Smooth muscle cell (in vitro differentiated cells): ENCODE results near the gene MIEF2. TPM values are rescaled to one million over a fixed set of nuclear protein-coding genes. Genes with fewer than 3 reads are reported as not detected.

Experiments
- DNase-seq: peaks from one replicate; lab custom pipeline; 2025; ENCODE audit not compliant: unreplicated experiment; lab: John Stamatoyannopoulos, UW
- H2AFZ ChIP-seq: fragments of 200-600 bp; sonication (generic); 2 replicates; pipeline ENCODE4 v1.6.0; 2016; ENCODE audit warnings: antibody characterized with exemption, low read depth, mild to moderate bottlenecking
- H3F3A ChIP-seq: fragments of 200-600 bp; sonication (generic); 2 replicates; pipeline ENCODE4 v1.6.0; 2017; ENCODE audit warnings: antibody characterized with exemption, low read depth
- H3K27ac ChIP-seq: fragments of 200-600 bp; sonication (generic); 2 replicates; pipeline ENCODE4 v1.5.1; 2016; ENCODE audit warnings: low read depth, mild to moderate bottlenecking
- H3K27me3 ChIP-seq: fragments of 200-600 bp; sonication (generic); 2 replicates; pipeline ENCODE4 v1.6.1; 2016; ENCODE audit warnings: low read depth, mild to moderate bottlenecking
- H3K36me3 ChIP-seq: fragments of 200-600 bp; sonication (generic); 2 replicates; pipeline ENCODE4 v1.5.1; 2016; ENCODE audit warnings: low read depth
- H3K4me1 ChIP-seq: fragments of 200-600 bp; sonication (generic); 2 replicates; pipeline ENCODE4 v1.5.1; 2016; ENCODE audit warnings: low read depth
- H3K4me2 ChIP-seq: fragments of 200-600 bp; sonication (generic); 2 replicates; pipeline ENCODE4 v1.6.0; 2016; ENCODE audit warnings: mild to moderate bottlenecking
- H3K4me3 ChIP-seq: fragments of 200-600 bp; sonication (generic); 2 replicates; pipeline ENCODE4 v1.5.1; 2016; ENCODE audit warnings: mild to moderate bottlenecking
- H3K79me2 ChIP-seq: fragments of 200-600 bp; sonication (generic); 2 replicates; pipeline ENCODE4 v1.6.0; 2016; ENCODE audit warnings: low read depth, mild to moderate bottlenecking
- H3K9ac ChIP-seq: fragments of 200-600 bp; sonication (generic); 2 replicates; pipeline ENCODE4 v1.6.0; 2016; ENCODE audit warnings: low read depth
- H3K9me3 ChIP-seq: fragments of 200-600 bp; sonication (generic); replicated peaks from 2 replicates; pipeline ENCODE4 v1.5.1; 2016; ENCODE audit warnings: low read depth
- H4K20me1 ChIP-seq: fragments of 200-600 bp; sonication (generic); 2 replicates; pipeline ENCODE4 v1.6.0; 2016; ENCODE audit warnings: low read depth
- WGBS: methylation state at CpG from one replicate; pipeline ENCODE4 v1.1.7; 2016; ENCODE audit warnings: low lambda C conversion rate; 5-methylcytosine and 5-hydroxymethylcytosine counted together
- polyA plus RNA-seq: library from polyadenylated mRNA; unstranded; fragments of >200 nt; fragmentation: Nextera tagmentation; extraction: Ambion mirVana; gene quantifications from 2 replicates; pipeline ENCODE4 v1.2.1, GENCODE V29; 2016
- total RNA-seq: library from RNA; depleted of rRNA; stranded (reverse); fragments of >200 nt; gene quantifications from 2 replicates; pipeline ENCODE4 v1.2.3, GENCODE V29; 2014
- TF ChIP-seq, protein P1 (sequence below): fragments of 200-600 bp; sonication (generic); IDR thresholded peaks from 2 replicates; pipeline ENCODE4 v1.5.1; 2017; ENCODE audit warnings: borderline replicate concordance, mild to moderate bottlenecking, antibody characterized with exemption; ENCODE audit not compliant: insufficient read depth, poor library complexity, severe bottlenecking

The MIEF2 gene
- total and polyA plus RNA-seq, 2 experiments from 2014 or later: 10.4 to 13.5 TPM

DNA sequence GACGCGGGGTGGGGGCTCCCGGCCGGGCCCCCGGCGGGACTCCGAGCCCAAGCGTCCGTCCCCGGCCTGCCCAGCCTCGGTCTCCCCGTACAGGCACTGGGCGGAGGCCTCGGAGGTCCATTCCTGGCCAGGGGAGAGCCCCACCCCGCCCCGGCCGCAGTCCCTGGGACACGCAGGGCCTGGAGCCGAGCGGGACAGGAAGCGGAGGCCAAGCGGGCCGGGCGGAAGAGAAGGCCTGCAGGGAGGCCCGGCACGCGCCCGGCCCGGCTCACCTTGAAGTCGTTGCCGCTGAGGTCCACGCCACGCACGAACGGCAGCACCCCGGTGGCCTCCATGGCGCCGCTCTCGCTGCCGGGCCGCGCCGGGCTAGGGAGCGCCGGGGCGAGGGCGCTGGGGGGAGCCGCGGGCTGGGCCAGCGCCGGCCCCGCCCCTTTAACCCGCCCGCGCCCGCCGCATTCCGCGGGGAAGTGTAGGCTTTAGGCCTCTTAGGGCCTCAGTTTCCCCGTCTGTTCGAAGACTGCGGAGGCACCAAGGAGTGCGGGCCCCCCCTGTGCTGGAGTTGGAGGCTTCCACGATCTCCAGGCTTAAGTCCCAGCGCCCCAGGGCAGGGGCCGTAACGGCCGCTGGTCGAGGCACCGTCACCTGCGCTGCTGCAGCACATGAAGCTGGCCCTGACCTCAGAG, 2.0 kb upstream of the MIEF2 start, which contains the start of gene FLII:
FLII (minus strand) TSS at position 383 of the 683 bp plus-strand sequence; CDS start at position 335, 48 bp downstream.
- no peaks in the 10 kb centered on the region for H3K36me3 ChIP-seq
- H3K4me2 ChIP-seq: peak within 1 kb of the TSS; percentile 91
- TF ChIP-seq, protein P1, sequence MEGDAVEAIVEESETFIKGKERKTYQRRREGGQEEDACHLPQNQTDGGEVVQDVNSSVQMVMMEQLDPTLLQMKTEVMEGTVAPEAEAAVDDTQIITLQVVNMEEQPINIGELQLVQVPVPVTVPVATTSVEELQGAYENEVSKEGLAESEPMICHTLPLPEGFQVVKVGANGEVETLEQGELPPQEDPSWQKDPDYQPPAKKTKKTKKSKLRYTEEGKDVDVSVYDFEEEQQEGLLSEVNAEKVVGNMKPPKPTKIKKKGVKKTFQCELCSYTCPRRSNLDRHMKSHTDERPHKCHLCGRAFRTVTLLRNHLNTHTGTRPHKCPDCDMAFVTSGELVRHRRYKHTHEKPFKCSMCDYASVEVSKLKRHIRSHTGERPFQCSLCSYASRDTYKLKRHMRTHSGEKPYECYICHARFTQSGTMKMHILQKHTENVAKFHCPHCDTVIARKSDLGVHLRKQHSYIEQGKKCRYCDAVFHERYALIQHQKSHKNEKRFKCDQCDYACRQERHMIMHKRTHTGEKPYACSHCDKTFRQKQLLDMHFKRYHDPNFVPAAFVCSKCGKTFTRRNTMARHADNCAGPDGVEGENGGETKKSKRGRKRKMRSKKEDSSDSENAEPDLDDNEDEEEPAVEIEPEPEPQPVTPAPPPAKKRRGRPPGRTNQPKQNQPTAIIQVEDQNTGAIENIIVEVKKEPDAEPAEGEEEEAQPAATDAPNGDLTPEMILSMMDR: no peak
- peaks cover 19% of the 10 kb centered on the region for H3K4me1 ChIP-seq
- peaks cover 10% of the 10 kb centered on the region for H3F3A ChIP-seq
- peak within 1 kb of the TSS; percentile 98 for H3K27ac ChIP-seq
- H3K79me2 ChIP-seq: peaks cover 38% of the 10 kb centered on the region
- H3K9me3 ChIP-seq: no peaks in the 10 kb centered on the region
- no peaks in the 10 kb centered on the region for H3K27me3 ChIP-seq
- H3K4me3 ChIP-seq: peak within 1 kb of the TSS; percentile 85
- peak within 1 kb of the TSS; percentile 97 for H3K9ac ChIP-seq
- H2AFZ ChIP-seq: peak within 1 kb of the TSS; percentile 23
- H4K20me1 ChIP-seq: peaks cover 64% of the 10 kb centered on the region
- DNase-seq: no peak
- WGBS: 6% methylated on average over 29 of the region's 71 CpGs

GRCh38 chr17:18259621-18260331, 686 bp upstream of the MIEF2 start:
- peaks cover 19% of the 10 kb centered on the region for H3K4me1 ChIP-seq
- TF ChIP-seq, protein P1: no peak
- peak overlapping the region; percentile 98 for H3K27ac ChIP-seq
- H3K79me2 ChIP-seq: peaks cover 38% of the 10 kb centered on the region
- no peaks in the 10 kb centered on the region for H3K9me3 ChIP-seq
- no peak for DNase-seq
- H3K4me2 ChIP-seq: peak overlapping the region; percentile 97
- H3F3A ChIP-seq: peaks cover 10% of the 10 kb centered on the region
- 61% methylated on average over 22 of the region's 22 CpGs for WGBS
- H3K36me3 ChIP-seq: no peaks in the 10 kb centered on the region
- H3K9ac ChIP-seq: peak overlapping the region; percentile 98
- peaks cover 51% of the 10 kb centered on the region for H4K20me1 ChIP-seq
- H3K27me3 ChIP-seq: no peaks in the 10 kb centered on the region
- H2AFZ ChIP-seq: no peak overlapping the region
- peak overlapping the region; percentile 96 for H3K4me3 ChIP-seq

- H3F3A ChIP-seq: peaks cover 10% of the 10 kb centered on the region
- H3K27me3 ChIP-seq: no peaks in the 10 kb centered on the region
- H4K20me1 ChIP-seq: peaks cover 37% of the 10 kb centered on the region
- H3K27ac ChIP-seq: peak overlapping the region; percentile 98
- H3K4me3 ChIP-seq: peak overlapping the region; percentile 96
- H3K79me2 ChIP-seq: peaks cover 35% of the 10 kb centered on the region
- peak overlapping the region; percentile 98 for H3K9ac ChIP-seq
- H3K36me3 ChIP-seq: no peaks in the 10 kb centered on the region
- DNase-seq: no peak
- peaks cover 19% of the 10 kb centered on the region for H3K4me1 ChIP-seq
- peak overlapping the region; percentile 68 for H2AFZ ChIP-seq
- WGBS: 6% methylated on average over 16 of the region's 16 CpGs
- H3K9me3 ChIP-seq: no peaks in the 10 kb centered on the region
- TF ChIP-seq, protein P1: no peak
- peak overlapping the region; percentile 97 for H3K4me2 ChIP-seq
These were observed 669 bp downstream of the MIEF2 start for GRCh38 chr17:18261146-18261515.
